Prostate gland (tissue), 2 donors: ENCODE measurements around the gene POU6F2.

Experiments
- CTCF ChIP-seq, 4 experiments: fragments of 200-600 bp in 2 of 4; fragments of 450-650 bp in 2 of 4; sonication (generic) in 2 of 4; IDR thresholded peaks; 1 replicate in 3 of 4; 2 replicates in 1 of 4; pipeline ENCODE4 v1.5.1; 2016 to 2019; ENCODE audit warnings: antibody characterized with exemption in 4 of 4, mild to moderate bottlenecking in 2 of 4, moderate library complexity in 2 of 4
- POLR2A ChIP-seq: fragments of 450-650 bp; IDR thresholded peaks from one replicate; pipeline ENCODE4 v1.6.1; 2016; ENCODE audit warnings: antibody characterized with exemption, mild to moderate bottlenecking
- POLR2AphosphoS5 ChIP-seq: sonication (generic); formaldehyde crosslinking; IDR thresholded peaks from one replicate; pipeline ENCODE4 v1.6.1; 2017; ENCODE audit warnings: antibody characterized with exemption

DNA sequence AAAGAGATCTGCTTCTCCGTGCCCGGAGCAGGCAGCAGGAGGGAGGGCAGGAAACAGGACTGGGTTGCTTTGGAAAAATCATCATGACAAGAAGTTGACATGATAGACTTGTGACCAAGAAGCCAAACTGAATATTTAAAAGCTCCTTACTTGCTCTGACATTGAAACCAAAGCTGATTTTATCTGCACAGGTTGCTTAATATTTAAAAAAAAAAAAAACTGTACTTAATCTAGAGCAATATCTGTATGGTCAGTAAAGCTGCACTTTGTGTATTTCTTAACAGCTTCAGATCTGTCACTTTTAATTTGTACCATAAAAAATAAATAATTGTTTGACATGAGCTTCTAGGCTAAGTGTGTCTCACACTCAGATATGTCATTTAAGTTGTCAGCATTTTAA lies 490.6 kb downstream of the POU6F2 start:
- TF ChIP-seq POLR2A (no peak), CTCF (IDR thresholded peaks at IDR 0.05) (no peak), POLR2AphosphoS5 (no peak)
